Vagina (tissue), 2 donors: Measurements from ENCODE around the gene GAN.

Experiments used
- CTCF ChIP-seq, 3 experiments: fragments of 450-650 bp in 2 of 3; fragments of 200-600 bp in 1 of 3; sonication (generic) in 1 of 3; IDR thresholded peaks; one replicate each; pipeline ENCODE4 v1.5.1; 2017 to 2019; ENCODE audit warnings: antibody characterized with exemption in 3 of 3, mild to moderate bottlenecking in 2 of 3, moderate library complexity in 2 of 3
- POLR2A ChIP-seq, 2 donors: fragments of 450-650 bp; IDR thresholded peaks; one replicate each; pipeline ENCODE4 v1.6.1; 2017; ENCODE audit warnings: antibody characterized with exemption in 2 of 2, mild to moderate bottlenecking in 2 of 2, moderate library complexity in 2 of 2
- POLR2AphosphoS5 ChIP-seq, 2 donors: sonication (generic); formaldehyde crosslinking; IDR thresholded peaks; one replicate each; pipeline ENCODE4 v1.9.0; 2017; ENCODE audit warnings: antibody characterized with exemption in 2 of 2, mild to moderate bottlenecking in 2 of 2, low read depth in 1 of 2; ENCODE audit not compliant: insufficient read depth in 1 of 2

GRCh38 chr16:81421536-81421935, 106.8 kb downstream of the GAN start:
- no peak for TF ChIP-seq POLR2A (IDR thresholded peaks at IDR 0.05)
- no peak for TF ChIP-seq CTCF (IDR thresholded peaks at IDR 0.05)
- TF ChIP-seq POLR2AphosphoS5 (IDR thresholded peaks at IDR 0.05; ENCODE audit: insufficient read depth in 1 of 2, low read depth in 1 of 2) = no peak
